Astrocyte (in vitro differentiated cells and primary cell): ENCODE measurements around the gene TYMS. TPM values are rescaled to one million over a fixed set of nuclear protein-coding genes. Genes with fewer than 3 reads are reported as not detected.

Experiments
- DNase-seq: peaks from one replicate; pipeline ENCODE4 v3.0.0-alpha.2; 2010; ENCODE audit warnings: low read depth
- FAIRE-seq: peaks from 2 replicates; lab custom pipeline; 2011; peaks lifted over from hg19 to GRCh38; lab: Jason Lieb, UNC
- H2AFZ ChIP-seq: 2 replicates; pipeline ENCODE4 v1.6.0; 2012; ENCODE audit warnings: low read depth, low read length, inconsistent platforms
- H3K27ac ChIP-seq: 2 replicates; pipeline ENCODE4 v1.5.1; 2011; ENCODE audit warnings: low read depth, low read length, inconsistent platforms
- H3K27me3 ChIP-seq: 2 replicates; pipeline ENCODE4 v1.6.0; 2011; ENCODE audit warnings: low read length, inconsistent platforms; ENCODE audit not compliant: insufficient read depth
- H3K36me3 ChIP-seq: 2 replicates; pipeline ENCODE4 v1.5.1; 2011; ENCODE audit warnings: low read length, inconsistent platforms; ENCODE audit not compliant: insufficient read depth
- H3K4me1 ChIP-seq: 2 replicates; pipeline ENCODE4 v1.5.1; 2011; ENCODE audit warnings: low read length, inconsistent platforms; ENCODE audit not compliant: insufficient read depth
- H3K4me2 ChIP-seq: 2 replicates; pipeline ENCODE4 v1.6.0; 2012; ENCODE audit warnings: low read length, inconsistent platforms
- H3K4me3 ChIP-seq: 2 replicates; pipeline ENCODE4 v1.5.1; 2011; ENCODE audit warnings: low read depth, mild to moderate bottlenecking, low read length, inconsistent platforms; ENCODE audit not compliant: insufficient read depth
- H3K79me2 ChIP-seq: 2 replicates; pipeline ENCODE4 v1.6.0; 2012; ENCODE audit warnings: mild to moderate bottlenecking, low read length, inconsistent platforms; ENCODE audit not compliant: insufficient read depth
- H3K9ac ChIP-seq: 2 replicates; pipeline ENCODE4 v1.6.0; 2012; ENCODE audit warnings: mild to moderate bottlenecking, low read length, inconsistent platforms
- H3K9me3 ChIP-seq: 2 replicates; pipeline ENCODE4 v1.5.1; 2012; ENCODE audit warnings: low read depth, mild to moderate bottlenecking, low read length, inconsistent platforms; ENCODE audit not compliant: insufficient read depth
- H4K20me1 ChIP-seq: 2 replicates; pipeline ENCODE4 v1.6.0; 2012; ENCODE audit warnings: low read length, inconsistent platforms; ENCODE audit not compliant: insufficient read depth
- H3K27ac Mint-ChIP-seq: one replicate; pipeline ENCODE4 v1.8.0; 2021; ENCODE audit warnings: mild to moderate bottlenecking, mixed read lengths; ENCODE audit not compliant: unreplicated experiment
- H3K27me3 Mint-ChIP-seq: one replicate; pipeline ENCODE4 v1.8.0; 2021; ENCODE audit warnings: low read depth, mixed read lengths; ENCODE audit not compliant: unreplicated experiment
- H3K36me3 Mint-ChIP-seq: one replicate; pipeline ENCODE4 v1.8.0; 2021; ENCODE audit warnings: low read depth, mixed read lengths; ENCODE audit not compliant: unreplicated experiment
- H3K4me1 Mint-ChIP-seq: one replicate; pipeline ENCODE4 v1.8.0; 2021; ENCODE audit warnings: low read depth, mixed read lengths; ENCODE audit not compliant: unreplicated experiment
- H3K4me3 Mint-ChIP-seq: one replicate; pipeline ENCODE4 v1.8.0; 2021; ENCODE audit warnings: mild to moderate bottlenecking, moderate library complexity, mixed read lengths; ENCODE audit not compliant: unreplicated experiment
- H3K9me3 Mint-ChIP-seq: one replicate; pipeline ENCODE4 v1.8.0; 2021; ENCODE audit warnings: mild to moderate bottlenecking, mixed read lengths; ENCODE audit not compliant: unreplicated experiment
- EZH2 ChIP-seq: IDR thresholded peaks from 2 replicates; pipeline ENCODE4 v1.6.1; 2012; ENCODE audit warnings: mild to moderate bottlenecking, low read length, inconsistent platforms; ENCODE audit not compliant: insufficient read depth
- total RNA-seq: library from RNA; stranded (reverse); gene quantifications from 2 replicates; pipeline ENCODE4 v1.2.1, GENCODE V29; 2021
- TF ChIP-seq, protein P1 (sequence below): IDR thresholded peaks from 2 replicates; pipeline ENCODE4 v1.5.1; 2011; ENCODE audit warnings: low read depth, mild to moderate bottlenecking, inconsistent platforms, low read length, moderate library complexity; ENCODE audit not compliant: insufficient read depth

TYMS gene
- total RNA-seq, 1 donor from 2014 or later: 38.7 TPM

DNA sequence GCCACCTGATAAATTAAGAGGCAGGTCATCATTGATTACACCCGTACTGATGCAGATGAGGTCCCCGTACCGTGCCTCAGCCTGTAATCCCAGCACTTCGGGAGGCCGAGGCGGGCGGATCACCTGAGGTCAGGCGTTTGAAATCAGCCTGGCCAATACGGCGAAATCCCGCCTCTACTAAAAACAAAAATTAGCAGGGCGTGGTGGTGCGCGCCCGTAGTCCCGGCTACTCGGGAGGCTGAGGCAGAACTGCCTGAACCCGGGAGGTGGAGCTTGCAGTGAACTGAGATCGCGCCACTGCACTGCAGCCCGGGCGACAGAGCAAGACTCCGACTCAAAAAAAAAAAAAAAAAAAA, 55.7 kb downstream of the TYMS start:
- Mint-ChIP-seq H3K27me3 (no peaks in the 10 kb centered on the region), H3K27ac (no peak overlapping the region), H3K4me1 (no peaks in the 10 kb centered on the region), H3K9me3 (no peaks in the 10 kb centered on the region), H3K36me3 (peaks cover 8% of the 10 kb centered on the region), H3K4me3 (peak overlapping the region; percentile 45)
- Histone ChIP-seq H4K20me1 (peaks cover 23% of the 10 kb centered on the region), H3K4me1 (peaks cover 10% of the 10 kb centered on the region), H3K4me2 (peak overlapping the region; percentile 71), H3K4me3 (no peak overlapping the region), H3K27me3 (no peaks in the 10 kb centered on the region), H3K27ac (no peak overlapping the region), H2AFZ (no peak overlapping the region), H3K9ac (no peak overlapping the region), H3K79me2 (peaks cover 32% of the 10 kb centered on the region), H3K9me3 (no peaks in the 10 kb centered on the region), H3K36me3 (peaks cover 5% of the 10 kb centered on the region)
- DNase-seq (no peak), FAIRE-seq (no peak)
- no peak for TF ChIP-seq EZH2
- TF ChIP-seq, protein P1, sequence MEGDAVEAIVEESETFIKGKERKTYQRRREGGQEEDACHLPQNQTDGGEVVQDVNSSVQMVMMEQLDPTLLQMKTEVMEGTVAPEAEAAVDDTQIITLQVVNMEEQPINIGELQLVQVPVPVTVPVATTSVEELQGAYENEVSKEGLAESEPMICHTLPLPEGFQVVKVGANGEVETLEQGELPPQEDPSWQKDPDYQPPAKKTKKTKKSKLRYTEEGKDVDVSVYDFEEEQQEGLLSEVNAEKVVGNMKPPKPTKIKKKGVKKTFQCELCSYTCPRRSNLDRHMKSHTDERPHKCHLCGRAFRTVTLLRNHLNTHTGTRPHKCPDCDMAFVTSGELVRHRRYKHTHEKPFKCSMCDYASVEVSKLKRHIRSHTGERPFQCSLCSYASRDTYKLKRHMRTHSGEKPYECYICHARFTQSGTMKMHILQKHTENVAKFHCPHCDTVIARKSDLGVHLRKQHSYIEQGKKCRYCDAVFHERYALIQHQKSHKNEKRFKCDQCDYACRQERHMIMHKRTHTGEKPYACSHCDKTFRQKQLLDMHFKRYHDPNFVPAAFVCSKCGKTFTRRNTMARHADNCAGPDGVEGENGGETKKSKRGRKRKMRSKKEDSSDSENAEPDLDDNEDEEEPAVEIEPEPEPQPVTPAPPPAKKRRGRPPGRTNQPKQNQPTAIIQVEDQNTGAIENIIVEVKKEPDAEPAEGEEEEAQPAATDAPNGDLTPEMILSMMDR: no peak

DNA sequence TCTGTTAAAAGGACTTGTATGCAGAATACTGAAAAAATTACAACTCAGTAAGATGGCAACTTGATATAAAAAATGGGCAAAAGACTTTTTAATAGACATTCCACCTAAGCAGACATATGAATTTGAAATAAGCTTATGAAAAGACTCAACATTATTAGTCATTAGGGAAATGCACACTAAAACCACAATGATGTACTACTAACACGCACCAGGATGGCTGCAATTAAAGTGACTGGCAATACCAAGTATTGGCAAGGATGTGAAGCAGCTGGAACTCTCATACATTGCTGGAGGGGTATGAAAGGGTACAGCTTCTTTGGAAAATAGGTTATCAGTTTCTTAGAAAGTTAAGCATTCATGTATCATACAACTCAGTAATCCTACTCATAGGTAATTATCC, 58.2 kb downstream of the TYMS start:
- DNase-seq (peak; percentile 77), FAIRE-seq (no peak)
- Histone ChIP-seq H3K79me2 (peaks cover 10% of the 10 kb centered on the region), H3K27me3 (no peaks in the 10 kb centered on the region), H2AFZ (no peak overlapping the region), H3K9ac (no peak overlapping the region), H3K36me3 (no peaks in the 10 kb centered on the region), H3K27ac (peak overlapping the region; percentile 64), H3K4me3 (no peak overlapping the region), H4K20me1 (peaks cover 3% of the 10 kb centered on the region), H3K4me1 (peaks cover 8% of the 10 kb centered on the region), H3K4me2 (peak overlapping the region; percentile 49), H3K9me3 (no peaks in the 10 kb centered on the region)
- Mint-ChIP-seq H3K27ac (no peak overlapping the region), H3K4me3 (no peak overlapping the region), H3K4me1 (no peaks in the 10 kb centered on the region), H3K9me3 (no peaks in the 10 kb centered on the region), H3K27me3 (no peaks in the 10 kb centered on the region), H3K36me3 (no peaks in the 10 kb centered on the region)
- TF ChIP-seq, protein P1: no peak
- no peak for TF ChIP-seq EZH2

DNA sequence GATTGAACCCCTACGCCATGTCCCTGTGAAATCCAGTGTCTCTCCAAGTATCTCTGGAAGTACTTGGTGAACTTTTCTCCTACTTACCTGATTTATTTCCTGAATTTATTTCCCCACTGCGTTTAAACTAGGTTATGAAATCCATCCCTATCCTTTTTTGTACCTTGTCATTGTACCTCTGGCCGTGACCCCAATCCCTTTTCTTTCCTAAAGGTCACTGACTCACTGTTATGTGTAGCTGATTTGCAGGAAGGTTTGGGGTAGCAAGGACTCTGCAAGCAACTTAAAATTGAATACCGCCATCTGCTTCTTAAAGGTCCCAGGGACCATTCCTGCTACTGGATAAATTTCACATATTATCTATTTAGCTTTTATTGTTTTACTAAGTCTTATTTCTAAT, 59.5 kb downstream of the TYMS start:
- Histone ChIP-seq H3K4me2 (no peak overlapping the region), H3K79me2 (no peaks in the 10 kb centered on the region), H4K20me1 (no peaks in the 10 kb centered on the region), H3K36me3 (no peaks in the 10 kb centered on the region), H3K27ac (no peak overlapping the region), H3K4me1 (no peaks in the 10 kb centered on the region), H3K9ac (no peak overlapping the region), H2AFZ (no peak overlapping the region), H3K27me3 (no peaks in the 10 kb centered on the region), H3K9me3 (no peaks in the 10 kb centered on the region), H3K4me3 (no peak overlapping the region)
- Mint-ChIP-seq H3K4me1 (no peaks in the 10 kb centered on the region), H3K9me3 (no peaks in the 10 kb centered on the region), H3K36me3 (no peaks in the 10 kb centered on the region), H3K4me3 (no peak overlapping the region), H3K27ac (no peak overlapping the region), H3K27me3 (no peaks in the 10 kb centered on the region)
- FAIRE-seq (no peak), DNase-seq (no peak)
- no peak for TF ChIP-seq EZH2
- TF ChIP-seq, protein P1: no peak

Other genes with a start within 250 kb of the TYMS start
- gene COLEC12, start 157.0 kb upstream of the TYMS start, total RNA-seq: 11.6 and 13.2 TPM in 2 replicates
- not detected in 2 replicates for gene CETN1, start 77.3 kb upstream of the TYMS start, total RNA-seq
- gene CLUL1, start 60.7 kb upstream of the TYMS start, total RNA-seq: 0.55 and 1.4 TPM in 2 replicates
- gene ENOSF1, start 55.0 kb downstream of the TYMS start, total RNA-seq: 14.4 and 15.2 TPM in 2 replicates
- 63.0 and 68.2 TPM in 2 replicates for gene YES1, start 154.6 kb downstream of the TYMS start, total RNA-seq
- gene ADCYAP1, start 247.2 kb downstream of the TYMS start, total RNA-seq: not detected in 2 replicates